SK-N-SH (cell line): ENCODE measurements around the gene ERI3. TPM values are rescaled to one million over a fixed set of nuclear protein-coding genes. Genes with fewer than 3 reads are reported as not detected.

Experiments
- CTCF ChIA-PET: fragments of 300-600, 350-600 bp; formaldehyde crosslinking; extraction: SDS; loops from one replicate; lab custom pipeline; 2021; lab: Yijun Ruan, JAX
- POLR2A ChIA-PET: fragments of 350-600 bp; sonication (Branson Sonifier 250); formaldehyde crosslinking; extraction: SDS; loops from one replicate; lab custom pipeline; 2020; ENCODE audit warnings: antibody characterized with exemption, inconsistent platforms; lab: Yijun Ruan, JAX
- DNase-seq: peaks from one replicate; pipeline ENCODE4 v3.0.0; 2012
- H2AFZ ChIP-seq: fragments of 200-600 bp; sonication (generic); 2 replicates; pipeline ENCODE4 v1.8.1; 2016; ENCODE audit warnings: antibody characterized with exemption, mild to moderate bottlenecking, low read depth
- H3F3A ChIP-seq: fragments of 200-600 bp; sonication (generic); replicated peaks from 2 replicates; pipeline ENCODE3; 2016; ENCODE audit warnings: antibody characterized with exemption, mild to moderate bottlenecking; ENCODE audit not compliant: insufficient read depth
- H3K27ac ChIP-seq, 2 experiments: fragments of 200-500 bp in 1 of 2; fragments of 200-600 bp in 1 of 2; sonication (Bioruptor generic) in 1 of 2; sonication (generic), shearing (Covaris generic) in 1 of 2; 2 replicates each; pipeline versions ENCODE4 v1.5.1 to v1.6.1; 2014 to 2016; ENCODE audit warnings: low read depth in 2 of 2, inconsistent platforms in 1 of 2, low read length in 1 of 2, mild to moderate bottlenecking in 1 of 2, mixed read lengths in 1 of 2
- H3K27me3 ChIP-seq: fragments of 200-600 bp; sonication (generic), shearing (Covaris generic); 2 replicates; pipeline ENCODE4 v1.6.1; 2016; ENCODE audit warnings: mixed run types; ENCODE audit not compliant: insufficient read depth
- H3K36me3 ChIP-seq, 2 experiments: fragments of 200-500 bp in 1 of 2; fragments of 200-600 bp in 1 of 2; sonication (Bioruptor generic) in 1 of 2; sonication (generic) in 1 of 2; replicated peaks in 1 of 2; 2 replicates each; pipeline versions ENCODE3 to v1.5.1; 2014 to 2016; ENCODE audit warnings: low read length in 1 of 2, mild to moderate bottlenecking in 1 of 2; ENCODE audit not compliant: insufficient read depth in 2 of 2, control insufficient read depth in 1 of 2
- H3K4me1 ChIP-seq, 2 experiments: fragments of 200-500 bp in 1 of 2; fragments of 200-600 bp in 1 of 2; sonication (Bioruptor generic) in 1 of 2; sonication (generic), shearing (Covaris generic) in 1 of 2; 2 replicates each; pipeline versions ENCODE4 v1.5.1 to v1.6.1; 2014 to 2016; ENCODE audit warnings: low read depth in 1 of 2, low read length in 1 of 2, mixed run types in 1 of 2; ENCODE audit not compliant: insufficient read depth in 2 of 2, control insufficient read depth in 1 of 2
- H3K4me2 ChIP-seq: fragments of 200-600 bp; sonication (generic), shearing (Covaris generic); 2 replicates; pipeline ENCODE4 v1.6.1; 2017; ENCODE audit warnings: mixed run types
- H3K4me3 ChIP-seq, 2 experiments: fragments of 200-500 bp in 1 of 2; fragments of 200-600 bp in 1 of 2; sonication (Bioruptor generic) in 1 of 2; sonication (generic), shearing (Covaris generic) in 1 of 2; 2 replicates each; pipeline versions ENCODE4 v1.5.1 to v1.8.1; 2014 to 2016; ENCODE audit warnings: low read depth in 2 of 2, inconsistent platforms in 1 of 2, low read length in 1 of 2, mild to moderate bottlenecking in 1 of 2, mixed read lengths in 1 of 2, moderate library complexity in 1 of 2
- H3K79me2 ChIP-seq: fragments of 200-600 bp; sonication (generic); 2 replicates; pipeline ENCODE4 v1.8.1; 2017; ENCODE audit warnings: mild to moderate bottlenecking; ENCODE audit not compliant: insufficient read depth
- H3K9ac ChIP-seq: fragments of 200-600 bp; sonication (generic); 2 replicates; pipeline ENCODE4 v1.6.1; 2017; ENCODE audit warnings: mixed run types
- H3K9me2 ChIP-seq: fragments of 200-600 bp; sonication (generic); 2 replicates; pipeline ENCODE4 v1.6.1; 2017; ENCODE audit warnings: mixed run types
- H3K9me3 ChIP-seq: fragments of 200-600 bp; sonication (generic); 2 replicates; pipeline ENCODE4 v1.6.1; 2017; ENCODE audit warnings: mixed run types, mild to moderate bottlenecking, moderate library complexity
- H4K20me1 ChIP-seq: fragments of 200-600 bp; sonication (generic); 2 replicates; pipeline ENCODE4 v1.6.1; 2017; ENCODE audit warnings: mild to moderate bottlenecking, mixed run types; ENCODE audit not compliant: insufficient read depth
- CHD2 ChIP-seq: fragments of 150-350 bp; IDR thresholded peaks from 2 replicates; pipeline ENCODE4 v1.6.1; 2018; ENCODE audit warnings: low read length; ENCODE audit not compliant: partially characterized antibody
- CTCF ChIP-seq: fragments of 200-600 bp; sonication (generic); IDR thresholded peaks from 2 replicates; pipeline ENCODE4 v1.6.1; 2017; ENCODE audit warnings: antibody characterized with exemption, mild to moderate bottlenecking, moderate library complexity
- EP300 ChIP-seq, 2 experiments: IDR thresholded peaks; 2 replicates each; pipeline versions ENCODE4 v1.4.0 to v1.6.1; 2012; ENCODE audit warnings: borderline replicate concordance in 1 of 2, low read depth in 1 of 2, low read length in 1 of 2
- FOSL2 ChIP-seq: IDR thresholded peaks from 2 replicates; pipeline ENCODE4 v1.4.0; 2012; ENCODE audit warnings: low read depth, mild to moderate bottlenecking, moderate library complexity, borderline replicate concordance
- GABPA ChIP-seq: IDR thresholded peaks from 2 replicates; pipeline ENCODE4 v1.4.0; 2012; ENCODE audit warnings: low read depth, mild to moderate bottlenecking
- GATA2 ChIP-seq: sonication (generic); formaldehyde crosslinking; IDR thresholded peaks from 2 replicates; pipeline ENCODE4 v1.5.0; 2020; ENCODE audit warnings: mild to moderate bottlenecking, missing genetic modification reagents
- IRF3 ChIP-seq: fragments of 150-350 bp; IDR thresholded peaks from 2 replicates; pipeline ENCODE4 v1.6.1; 2016; ENCODE audit warnings: mild to moderate bottlenecking, low read depth, low read length
- JUND ChIP-seq: IDR thresholded peaks from 2 replicates; pipeline ENCODE4 v1.4.0; 2012
- MAX ChIP-seq: IDR thresholded peaks from 2 replicates; pipeline ENCODE4 v1.4.0; 2012; ENCODE audit warnings: low read depth
- MEF2A ChIP-seq: IDR thresholded peaks from 2 replicates; pipeline ENCODE4 v1.4.0; 2012; ENCODE audit warnings: low read depth, borderline replicate concordance
- NRF1 ChIP-seq: IDR thresholded peaks from 2 replicates; pipeline ENCODE4 v1.6.1; 2012; ENCODE audit warnings: low read depth, mild to moderate bottlenecking, low read length
- PBX3 ChIP-seq: IDR thresholded peaks from 2 replicates; pipeline ENCODE4; 2012
- POLR2AphosphoS5 ChIP-seq: IDR thresholded peaks from 2 replicates; pipeline ENCODE4 v1.6.1; 2012; ENCODE audit warnings: low read depth, low read length
- REST ChIP-seq: IDR thresholded peaks from 2 replicates; pipeline ENCODE4 v1.6.1; 2012; ENCODE audit warnings: mild to moderate bottlenecking, low read depth, low read length, moderate library complexity
- SIN3A ChIP-seq: IDR thresholded peaks from 2 replicates; pipeline ENCODE4 v1.6.1; 2012; ENCODE audit warnings: low read depth, mild to moderate bottlenecking, low read length, moderate library complexity, borderline replicate concordance
- TEAD4 ChIP-seq: IDR thresholded peaks from 2 replicates; pipeline ENCODE4 v1.4.0; 2012; ENCODE audit warnings: mild to moderate bottlenecking, borderline replicate concordance; ENCODE audit not compliant: insufficient read depth
- USF1 ChIP-seq: IDR thresholded peaks from 2 replicates; pipeline ENCODE4 v1.4.0; 2012; ENCODE audit warnings: low read depth, borderline replicate concordance
- YY1 ChIP-seq: IDR thresholded peaks from 2 replicates; pipeline ENCODE4 v1.4.0; 2012; ENCODE audit warnings: low read depth, mild to moderate bottlenecking
- WGBS: methylation state at CpG from one replicate; pipeline ENCODE4 v1.1.6; 2017; ENCODE audit warnings: low lambda C conversion rate; 5-methylcytosine and 5-hydroxymethylcytosine counted together
- polyA plus RNA-seq, 3 experiments: library from polyadenylated mRNA; depleted of rRNA; stranded (reverse); fragments of >200 nt; gene quantifications; 2 replicates each; pipeline ENCODE4 v1.2.3, GENCODE V29; 2012

The ERI3 gene
- polyA plus RNA-seq, 1 of the 3 experiments (the other 2 are of a cell fraction), result 60.7 TPM

- no peak overlapping the region for H3K9ac ChIP-seq
- peaks cover 0 to 5% of the 10 kb centered on the region in 2 experiments for H3K36me3 ChIP-seq
- H3K79me2 ChIP-seq, result no peaks in the 10 kb centered on the region
- no peak overlapping the region for H3K4me3 ChIP-seq
- H3K27ac ChIP-seq, result no peak overlapping the region
- H3K9me3 ChIP-seq, result no peaks in the 10 kb centered on the region
- H3K9me2 ChIP-seq, result no peaks in the 10 kb centered on the region
- H3K4me1 ChIP-seq, result peaks cover 0 to 21% of the 10 kb centered on the region in 2 experiments; a peak in 2 of 4 replicates
- 96% methylated on average over 24 of the region's 27 CpGs for WGBS
- ChIA-PET CTCF (interaction anchor here (3.8 kb wide), 1 partner anchor 43 kb away, joined by 15 read pairs; no protein-coding TSS in a partner anchor), POLR2A (no interaction called here)
- no peaks in the 10 kb centered on the region for H3F3A ChIP-seq
- no peaks in the 10 kb centered on the region for H3K27me3 ChIP-seq
- 0 out of 2 replicates have a peak, but pooled peaks cover 4% of the 10 kb centered on the region for H4K20me1 ChIP-seq
- H2AFZ ChIP-seq, result no peak overlapping the region
- DNase-seq, result no peak
- TF ChIP-seq TEAD4, result no peak
- TF ChIP-seq MEF2A, result no peak
- TF ChIP-seq YY1, result no peak
- TF ChIP-seq PBX3, result no peak
- no peak for TF ChIP-seq CHD2
- TF ChIP-seq GATA2 (CRISPR knock-in tag), result no peak
- no peak for TF ChIP-seq USF1
- no peak for TF ChIP-seq POLR2AphosphoS5
- no peak for TF ChIP-seq EP300 (IDR thresholded peaks at IDR 0.05; ENCODE audit: borderline replicate concordance in 1 of 2, low read depth in 1 of 2, low read length in 1 of 2)
- TF ChIP-seq JUND, result no peak
- H3K4me2 ChIP-seq, result no peak overlapping the region
Observed at GRCh38 chr1:44261171-44261817, 93.8 kb downstream of the ERI3 start.

- Histone ChIP-seq H3K4me1 (peaks cover 0 to 22% of the 10 kb centered on the region in 2 experiments; a peak in 2 of 4 replicates), H3F3A (no peaks in the 10 kb centered on the region), H3K27ac (no peak overlapping the region), H3K9me2 (no peaks in the 10 kb centered on the region), H3K9ac (no peak overlapping the region), H3K27me3 (no peaks in the 10 kb centered on the region), H3K36me3 (peaks cover 0 to 8% of the 10 kb centered on the region in 2 experiments), H3K9me3 (no peaks in the 10 kb centered on the region), H3K4me3 (no peak overlapping the region), H3K79me2 (no peaks in the 10 kb centered on the region), H3K4me2 (no peak overlapping the region), H4K20me1 (0 out of 2 replicates have a peak, but pooled peaks cover 4% of the 10 kb centered on the region), H2AFZ (no peak overlapping the region)
- no peak for DNase-seq
- WGBS, result 95% methylated on average over 4 of the region's 4 CpGs
- ChIA-PET CTCF (interaction anchor here (3.8 kb wide), 1 partner anchor 43 kb away, joined by 15 read pairs; no protein-coding TSS in a partner anchor), POLR2A (no interaction called here)
- no peak for TF ChIP-seq GABPA
- no peak for TF ChIP-seq CHD2
- TF ChIP-seq FOSL2, result no peak
- TF ChIP-seq MAX, result no peak
- no peak for TF ChIP-seq REST
- no peak for TF ChIP-seq SIN3A
- TF ChIP-seq CTCF, result no peak
- no peak for TF ChIP-seq NRF1
- TF ChIP-seq POLR2AphosphoS5, result no peak
- no peak for TF ChIP-seq IRF3
Observed at GRCh38 chr1:44260792-44261170, 94.3 kb downstream of the ERI3 start.
